Liver (tissue), 5 donors: ENCODE data around the gene BTG3. TPM values are rescaled to one million over a fixed set of nuclear protein-coding genes. Genes with fewer than 3 reads are reported as not detected.

Experiments used
- polyA plus RNA-seq, 2 donors: library from polyadenylated mRNA; stranded (reverse) in 1 of 2; unstranded in 1 of 2; fragments of 200-250 nt in 1 of 2; fragments of >200 nt in 1 of 2; fragmentation: Nextera tagmentation in 1 of 2; extraction: Ambion mirVana in 1 of 2; gene quantifications; one replicate each; pipeline versions ENCODE4 v1.2.1 to v1.2.3, GENCODE V29; 2013 to 2015
- small RNA-seq: library from RNA; depleted of rRNA; stranded (forward); fragments of <200 nt; gene quantifications from one replicate; pipeline ENCODE3, GENCODE V24; 2014
- total RNA-seq, 2 donors: library from RNA; depleted of rRNA; stranded (reverse); fragments of >200 nt; gene quantifications; one replicate each; pipeline ENCODE4 v1.2.3, GENCODE V29; 2014
- donor health status: healthy.
- donor health status: healthy.
- donor health status: healthy.

The BTG3 gene
- total and polyA plus RNA-seq, 4 donors: 4.1 to 25.5 (median 5.5) TPM

Small RNAs within 50 kb of the gene (small RNA-seq; reads per million reads assigned to genes)
- gene RF00019: not detected

Other genes starting within 250 kb of the BTG3 start
- 10 to 100 TPM; 26.8 to 46.4 TPM for gene CXADR, start 99.9 kb downstream of the BTG3 start, total RNA-seq
- gene CXADR, start 99.9 kb downstream of the BTG3 start, polyA plus RNA-seq: 10 to 100 TPM in 1 of 2 donors, 1 to 10 TPM in 1; 8.5 to 26.3 TPM
- 1 to 10 TPM; 3.5 to 7.2 TPM for gene C21orf91, start 206.5 kb upstream of the BTG3 start, total RNA-seq
- gene C21orf91, start 206.5 kb upstream of the BTG3 start, polyA plus RNA-seq: 1 to 10 TPM; 1.8 to 5.2 TPM